Placental epithelial cell (primary cell): Measurements from ENCODE around the gene FSCN2. TPM values are rescaled to one million over a fixed set of nuclear protein-coding genes. Genes with fewer than 3 reads are reported as not detected.

ENCODE experiments used
- small RNA-seq: library from RNA; depleted of rRNA; stranded (forward); fragments of <200 nt; gene quantifications from one replicate; pipeline ENCODE3, GENCODE V24; 2012
- total RNA-seq: library from RNA; depleted of rRNA; stranded (reverse); fragments of >200 nt; gene quantifications from 2 replicates; pipeline ENCODE4 v1.2.3, GENCODE V29; 2012

The FSCN2 gene
- 1.1 and 3.5 TPM in 2 replicates for total RNA-seq

GRCh38 chr17:81527591-81528383 lies at the start of gene FSCN2:
Gene FSCN2, plus strand, starts transcription at chr17:81528377. Its CDS starts 155 bp downstream, at chr17:81528532.

GRCh38 chr17:81512562-81513371 lies 15.4 kb upstream of the FSCN2 start, which contains the start of gene ACTG1:
Gene ACTG1, minus strand, starts transcription at chr17:81512799. Its CDS starts 445 bp downstream, at chr17:81512354.

GRCh38 chr17:81552244-81553017 lies 24.3 kb downstream of the FSCN2 start, which contains the start of gene FAAP100:
Gene FAAP100, minus strand, starts transcription at chr17:81552353. Its CDS starts 23 bp downstream, at chr17:81552330.

Small RNA genes lying within 50 kb of the gene (small RNA-seq; reads per million reads assigned to genes)
- gene RF00019: not detected

Other genes with a start within 250 kb of the FSCN2 start
- 58.5 and 71.1 TPM in 2 replicates for gene SLC38A10, start 233.1 kb upstream of the FSCN2 start, total RNA-seq
- gene BAHCC1, start 132.9 kb upstream of the FSCN2 start, total RNA-seq: 5.6 and 7.1 TPM in 2 replicates
- gene ACTG1, start 15.6 kb upstream of the FSCN2 start, total RNA-seq: 3,259 and 11,087 TPM in 2 replicates
- 36.1 and 44.8 TPM in 2 replicates for gene FAAP100, start 24.0 kb downstream of the FSCN2 start, total RNA-seq
- gene NPLOC4, start 108.7 kb downstream of the FSCN2 start, total RNA-seq: 59.7 and 70.8 TPM in 2 replicates
- 2.0 and 3.9 TPM in 2 replicates for gene TSPAN10, start 108.8 kb downstream of the FSCN2 start, total RNA-seq
- 0.43 TPM in 1 of 2 replicates, not detected in the other for gene PDE6G, start 128.2 kb downstream of the FSCN2 start, total RNA-seq
- gene OXLD1, start 138.2 kb downstream of the FSCN2 start, total RNA-seq: 31.8 and 32.1 TPM in 2 replicates
- gene CCDC137, start 138.4 kb downstream of the FSCN2 start, total RNA-seq: 3.7 and 6.3 TPM in 2 replicates
- gene ARL16, start 155.4 kb downstream of the FSCN2 start, total RNA-seq: 21.2 and 24.9 TPM in 2 replicates
- gene HGS, start 155.6 kb downstream of the FSCN2 start, total RNA-seq: 86.4 and 103 TPM in 2 replicates
- gene MRPL12, start 175.0 kb downstream of the FSCN2 start, total RNA-seq: 4.7 and 11.4 TPM in 2 replicates
- 9.4 and 19.5 TPM in 2 replicates for gene SLC25A10, start 183.9 kb downstream of the FSCN2 start, total RNA-seq